ENCODE measurements around the gene PTH2R.
"Not testable (repeated sequence)": the region's sequence is repeated elsewhere in the genome, so short reads cannot be mapped to it uniquely, and the experiment has no call there.

PTH2R gene, protein sequence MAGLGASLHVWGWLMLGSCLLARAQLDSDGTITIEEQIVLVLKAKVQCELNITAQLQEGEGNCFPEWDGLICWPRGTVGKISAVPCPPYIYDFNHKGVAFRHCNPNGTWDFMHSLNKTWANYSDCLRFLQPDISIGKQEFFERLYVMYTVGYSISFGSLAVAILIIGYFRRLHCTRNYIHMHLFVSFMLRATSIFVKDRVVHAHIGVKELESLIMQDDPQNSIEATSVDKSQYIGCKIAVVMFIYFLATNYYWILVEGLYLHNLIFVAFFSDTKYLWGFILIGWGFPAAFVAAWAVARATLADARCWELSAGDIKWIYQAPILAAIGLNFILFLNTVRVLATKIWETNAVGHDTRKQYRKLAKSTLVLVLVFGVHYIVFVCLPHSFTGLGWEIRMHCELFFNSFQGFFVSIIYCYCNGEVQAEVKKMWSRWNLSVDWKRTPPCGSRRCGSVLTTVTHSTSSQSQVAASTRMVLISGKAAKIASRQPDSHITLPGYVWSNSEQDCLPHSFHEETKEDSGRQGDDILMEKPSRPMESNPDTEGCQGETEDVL

DNA sequence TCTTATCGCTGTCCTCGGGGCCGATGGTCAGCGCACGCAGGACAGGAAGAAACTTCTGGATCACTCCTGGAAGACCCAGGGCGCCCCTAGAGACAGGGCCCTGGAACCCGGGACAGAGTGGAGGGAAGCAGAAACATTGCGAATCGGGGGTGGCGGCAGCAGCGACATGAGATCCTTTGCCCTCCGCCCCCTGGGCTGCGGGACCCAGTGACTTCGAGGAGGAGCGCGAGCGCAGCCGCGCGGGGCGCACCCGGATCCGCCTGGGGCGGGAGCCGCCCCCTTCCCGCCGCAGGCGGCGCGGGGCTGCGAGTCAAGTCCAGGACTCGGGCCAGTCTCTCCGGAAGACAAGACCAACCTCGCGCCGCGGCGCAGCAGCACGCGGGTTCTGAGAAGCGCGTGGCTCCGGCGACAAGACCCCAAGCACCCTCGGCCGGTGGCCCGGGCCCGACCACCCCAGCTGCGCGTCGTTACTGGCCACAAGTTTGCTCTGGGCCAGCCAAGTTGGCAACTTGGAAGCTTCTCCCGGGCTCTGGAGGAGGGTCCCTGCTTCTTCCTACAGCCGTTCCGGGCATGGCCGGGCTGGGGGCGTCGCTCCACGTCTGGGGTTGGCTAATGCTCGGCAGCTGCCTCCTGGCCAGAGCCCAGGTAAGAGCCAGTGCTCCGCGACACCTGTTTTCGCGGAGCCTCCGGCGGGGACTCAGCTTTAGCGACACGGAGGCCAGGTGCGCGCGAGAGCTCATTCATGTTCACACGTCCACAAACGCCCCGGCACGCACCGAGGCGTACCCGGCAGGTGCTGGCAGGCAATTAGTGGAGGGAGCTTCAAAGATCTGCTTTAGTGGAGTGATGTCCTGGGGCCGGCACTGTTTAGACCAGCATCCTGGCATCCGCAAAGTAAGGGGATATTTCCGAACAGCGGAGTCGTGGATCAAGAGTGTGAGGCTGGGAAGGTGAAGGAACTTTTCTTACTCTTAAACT, at the start of gene PTH2R:
TSS of gene PTH2R (plus strand) at position 319 of the 978 bp plus-strand sequence. CDS start at position 571, 252 bp downstream.
- in situ Hi-C loops (cut with MboI; ENCODE audit: low sequenced_read_pairs), result no loop called here

DNA sequence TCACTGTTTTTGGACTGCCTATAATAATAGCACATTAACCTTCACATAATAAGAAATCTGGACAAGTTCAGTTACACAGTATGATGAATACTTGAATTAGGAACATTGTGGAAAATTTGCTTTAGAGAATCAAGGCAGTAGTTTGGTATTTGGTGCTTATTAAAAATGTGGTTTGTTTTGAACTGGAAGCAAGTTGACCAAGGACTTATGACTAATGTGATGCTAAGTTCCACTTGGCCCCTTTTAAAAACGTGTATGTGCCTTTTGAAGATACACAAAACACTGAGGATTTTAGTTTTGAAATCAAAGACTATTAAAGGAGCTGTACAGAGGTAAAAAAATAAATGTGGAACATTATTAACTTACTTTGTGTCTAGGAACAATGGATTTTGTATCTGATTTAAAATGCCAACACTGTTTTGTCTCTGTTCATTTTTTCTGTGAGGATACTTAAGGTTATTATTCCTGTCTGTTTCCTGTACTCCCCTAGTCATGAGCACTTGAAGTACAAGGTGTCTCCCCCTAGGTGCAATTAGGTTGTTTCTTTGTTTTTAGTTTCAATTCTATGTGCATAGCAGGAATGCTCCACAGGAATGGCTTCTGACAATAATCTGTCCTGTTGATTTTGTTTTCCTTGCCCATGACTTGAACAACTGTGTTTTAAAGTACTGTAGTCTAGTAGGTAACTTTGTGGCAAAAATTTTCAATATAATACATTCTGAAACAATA, 49.6 kb upstream of the PTH2R start:
- in situ Hi-C loops (cut with MboI; ENCODE audit: low sequenced_read_pairs), result no loop called here

DNA sequence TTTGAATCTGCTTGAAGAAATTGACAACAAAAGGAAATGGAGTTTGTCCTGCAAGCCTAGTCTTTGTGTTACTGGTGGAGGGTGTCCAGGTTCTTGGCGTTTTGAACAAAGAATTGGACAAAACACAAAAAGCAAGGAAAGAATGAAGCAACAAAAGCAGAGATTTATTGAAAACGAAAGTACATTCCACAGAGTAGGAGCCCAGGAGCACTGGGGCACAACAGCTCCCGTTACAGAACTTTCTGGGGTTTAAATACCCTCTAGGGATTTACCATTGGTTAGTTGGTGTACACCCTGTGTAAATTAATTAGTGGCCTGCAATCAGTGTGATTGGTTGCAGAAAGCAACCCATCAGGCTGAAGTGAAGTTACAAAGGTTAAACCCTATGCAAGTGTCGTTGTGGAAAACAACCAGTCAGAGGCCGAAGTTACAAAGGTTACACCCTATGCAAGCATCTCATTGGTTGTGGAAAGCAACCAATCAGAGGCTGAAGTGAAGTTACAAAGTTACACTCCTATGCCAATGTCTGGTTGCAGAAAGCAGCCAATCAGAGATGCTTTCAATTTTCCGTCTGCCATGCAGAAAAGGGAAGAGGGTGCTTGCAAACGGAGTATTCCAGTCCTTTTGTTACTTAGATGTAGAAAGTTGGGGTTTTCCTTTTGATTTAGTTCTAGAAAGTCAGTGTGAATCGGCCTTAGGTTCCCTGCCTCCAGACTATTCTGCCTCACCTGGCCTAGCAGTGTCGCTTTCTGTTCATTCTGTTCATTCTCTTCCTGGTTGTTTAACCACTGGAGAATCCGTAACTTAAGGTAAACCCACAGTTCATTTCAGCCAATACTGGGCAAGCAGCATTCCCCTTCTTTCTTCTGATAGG, 47.6 kb upstream of the PTH2R start:
- in situ Hi-C loops (cut with MboI; ENCODE audit: low sequenced_read_pairs), result no loop called here

DNA sequence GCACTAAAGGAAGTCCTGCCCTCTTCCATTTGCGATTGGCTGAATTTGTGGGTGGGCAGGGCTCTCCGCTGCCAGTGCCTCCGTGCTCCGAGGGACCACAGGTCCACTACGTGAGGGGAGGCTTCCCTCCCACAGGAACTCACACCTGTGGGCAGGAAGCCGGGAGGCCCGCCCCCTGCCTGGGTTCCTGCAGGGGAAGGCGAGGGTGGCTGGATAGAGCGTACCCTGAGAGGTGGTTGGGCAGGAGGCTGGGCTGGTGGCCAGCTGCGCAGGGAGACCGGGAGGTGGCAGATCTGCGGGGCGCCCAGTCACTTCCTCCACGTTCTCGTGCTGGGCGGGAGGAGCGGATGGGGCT, 47.0 kb upstream of the PTH2R start:
- in situ Hi-C loops (cut with MboI; ENCODE audit: low sequenced_read_pairs), result no loop called here

DNA sequence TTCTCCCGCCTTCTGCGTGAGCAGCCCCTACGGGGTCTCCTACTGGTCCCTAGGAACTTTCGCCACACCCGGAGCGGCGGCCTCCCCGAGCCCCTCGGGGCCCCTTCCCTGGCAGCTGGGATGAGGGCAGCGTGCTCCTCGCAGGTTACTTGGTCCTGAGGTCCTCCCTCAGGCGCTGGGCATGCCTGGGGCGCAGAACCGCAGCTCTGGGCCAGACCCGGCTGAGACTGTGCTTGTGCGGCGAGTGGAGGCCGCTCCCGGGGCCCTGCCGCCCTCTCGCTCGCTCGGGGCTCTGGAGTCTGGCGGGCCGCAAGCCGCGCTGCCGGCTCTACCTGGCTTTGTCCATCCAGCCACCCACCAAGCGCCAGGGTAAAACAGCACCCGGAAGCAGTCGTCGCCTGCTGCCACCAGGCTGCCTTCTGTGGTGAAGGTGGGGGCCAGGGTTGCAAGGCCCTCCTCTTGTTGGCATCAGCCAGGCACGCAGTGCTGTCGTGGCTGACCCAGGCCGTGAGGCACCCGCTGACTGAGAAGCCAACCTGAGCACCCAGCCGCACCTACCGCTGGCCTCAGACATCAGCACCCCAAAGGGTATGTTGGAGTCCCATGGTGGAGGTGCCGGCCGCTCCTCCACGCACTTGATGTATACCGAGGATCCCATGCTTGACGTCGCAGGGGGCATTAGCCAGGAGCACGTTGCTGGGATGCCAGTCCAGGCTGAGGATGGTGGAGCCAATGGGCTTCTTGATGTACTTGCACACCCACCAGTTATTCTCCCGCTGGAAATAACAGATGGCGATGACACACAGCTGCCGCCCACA, 46.1 kb upstream of the PTH2R start:
- in situ Hi-C loops (cut with MboI; ENCODE audit: low sequenced_read_pairs), result no loop called here

DNA sequence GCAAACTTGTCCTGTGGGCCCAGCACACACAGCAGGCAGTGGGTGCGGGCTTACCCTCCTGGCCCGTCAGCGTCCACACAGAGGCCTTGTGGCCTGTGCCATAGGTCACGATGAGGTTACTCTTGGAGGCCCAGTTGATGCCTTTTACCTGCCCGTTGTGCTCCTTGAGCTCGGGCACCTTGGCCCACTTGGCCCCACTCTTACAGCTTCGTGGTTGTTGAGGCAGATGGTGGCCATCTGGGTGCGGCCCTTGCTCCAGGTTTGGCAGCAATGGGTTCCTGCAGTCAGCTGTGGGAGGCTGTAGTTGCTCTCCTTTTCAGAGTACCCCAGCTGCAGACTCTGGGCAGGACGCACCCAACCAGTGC, 45.5 kb upstream of the PTH2R start:
- in situ Hi-C loops (cut with MboI; ENCODE audit: low sequenced_read_pairs), result no loop called here

DNA sequence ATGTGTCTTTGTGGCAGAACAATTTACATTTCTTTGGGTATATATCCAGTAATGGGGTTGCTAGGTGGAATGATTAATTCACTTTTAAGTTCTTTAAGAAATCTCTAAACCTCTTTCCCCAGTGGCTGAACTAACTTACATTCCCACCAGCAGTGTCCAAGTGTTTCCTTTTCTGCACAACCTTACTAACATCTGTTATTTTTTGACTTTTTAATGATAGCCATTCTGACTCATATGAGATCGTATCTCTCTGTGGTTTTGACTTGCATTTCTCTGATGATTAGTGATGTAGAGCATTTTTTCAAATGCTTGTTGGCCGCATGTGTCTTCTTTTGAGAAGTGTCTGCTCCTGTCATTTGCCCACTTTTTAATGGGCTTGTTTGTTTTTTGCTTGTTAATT, 43.1 kb upstream of the PTH2R start:
- in situ Hi-C loops (cut with MboI; ENCODE audit: low sequenced_read_pairs), result no loop called here

DNA sequence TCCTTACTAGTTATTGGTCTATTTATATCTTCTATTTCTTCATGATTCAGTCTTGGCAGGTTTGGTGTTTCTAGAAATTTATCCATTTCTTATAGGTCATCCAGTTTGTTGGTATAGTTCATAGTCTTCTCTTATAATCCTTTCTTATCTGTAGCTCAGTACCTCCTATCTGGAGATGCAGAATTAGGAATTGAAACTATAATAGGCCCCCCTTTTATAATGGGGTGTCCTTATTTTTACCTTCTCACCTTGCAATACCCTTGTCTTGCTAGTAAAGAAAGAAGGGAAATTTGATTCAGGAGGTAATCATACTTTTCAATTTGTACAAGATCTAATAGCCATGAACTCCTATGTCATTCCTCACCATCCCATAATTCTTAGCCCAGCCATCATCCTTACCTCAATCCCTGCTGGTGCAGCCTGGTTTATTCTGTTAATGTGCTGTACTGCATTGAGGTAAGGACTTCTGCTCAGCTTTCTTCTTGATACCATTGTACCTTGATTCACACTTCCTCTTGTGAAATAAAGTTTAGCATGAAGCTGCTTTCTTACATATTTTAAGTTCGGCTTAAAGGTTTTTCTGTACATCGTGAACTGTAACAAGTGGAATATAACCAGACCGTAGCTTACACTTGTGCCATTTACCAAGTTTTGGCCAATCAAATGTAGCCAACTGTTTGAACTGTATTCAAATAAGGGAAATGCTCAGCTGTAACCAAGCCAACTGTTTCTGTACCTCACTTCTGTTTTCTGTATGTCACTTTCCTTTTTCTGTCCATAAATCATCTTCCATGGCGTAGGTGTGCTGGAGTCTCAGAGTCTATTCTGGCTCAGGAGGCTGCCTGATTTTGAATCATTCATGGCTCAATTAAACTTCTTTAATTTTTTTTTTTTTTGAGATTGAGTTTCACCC, 40.1 kb upstream of the PTH2R start:
- in situ Hi-C loops (cut with MboI; ENCODE audit: low sequenced_read_pairs), result no loop called here

DNA sequence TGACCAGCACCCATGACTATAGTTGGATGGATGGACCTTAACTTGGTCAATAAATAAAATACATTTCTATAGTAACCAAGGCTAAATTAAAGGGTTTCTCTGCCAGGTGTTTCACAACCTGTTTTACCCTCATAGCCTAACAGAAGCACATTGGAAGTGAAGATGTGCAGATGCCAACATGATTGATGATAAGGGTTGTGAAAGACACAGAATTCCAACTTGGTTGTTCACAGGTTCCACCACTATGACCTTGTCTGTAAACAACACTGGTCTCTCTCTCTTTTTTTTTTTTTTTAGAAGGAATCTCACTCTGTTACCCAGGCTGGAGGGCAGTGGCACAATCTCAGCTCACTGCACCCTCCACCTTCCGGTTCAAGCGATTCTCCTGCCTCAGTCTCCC, 37.5 kb upstream of the PTH2R start:
- in situ Hi-C loops (cut with MboI; ENCODE audit: low sequenced_read_pairs), result no loop called here

DNA sequence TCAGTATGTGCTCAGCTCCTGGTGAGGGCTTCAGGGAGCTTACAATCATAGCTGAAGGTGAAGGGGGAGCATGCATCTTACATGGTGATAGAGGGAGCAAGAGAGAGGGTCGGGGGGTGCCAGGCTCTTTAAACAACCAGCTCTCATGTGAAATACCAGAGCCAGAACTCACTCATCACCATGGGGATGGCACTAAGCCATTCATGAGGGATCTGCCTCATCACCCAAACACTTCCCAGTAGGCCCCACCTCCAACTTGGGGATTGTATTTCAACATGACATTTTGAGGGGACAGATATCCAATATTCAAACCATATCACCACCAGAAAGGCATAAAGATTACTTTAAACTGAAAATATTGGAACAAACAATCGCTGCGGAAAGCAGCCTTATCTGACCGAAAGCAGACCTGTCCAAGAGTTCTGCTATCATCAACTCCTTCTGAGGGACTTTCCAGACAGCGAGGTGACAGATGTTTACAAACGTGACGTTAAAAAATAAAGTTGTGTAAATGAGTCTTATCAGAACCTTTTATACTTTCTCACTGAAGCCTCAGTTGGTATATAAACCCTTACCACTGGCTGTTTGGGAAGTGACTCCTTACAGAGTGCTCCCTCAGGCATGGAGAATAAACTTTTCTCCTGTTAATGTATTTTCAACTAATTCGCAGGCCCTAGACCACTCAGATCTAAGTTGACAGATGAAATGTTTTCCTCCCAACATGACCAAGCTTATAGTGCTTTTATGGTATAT, 35.5 kb upstream of the PTH2R start:
- in situ Hi-C loops (cut with MboI; ENCODE audit: low sequenced_read_pairs), result no loop called here

DNA sequence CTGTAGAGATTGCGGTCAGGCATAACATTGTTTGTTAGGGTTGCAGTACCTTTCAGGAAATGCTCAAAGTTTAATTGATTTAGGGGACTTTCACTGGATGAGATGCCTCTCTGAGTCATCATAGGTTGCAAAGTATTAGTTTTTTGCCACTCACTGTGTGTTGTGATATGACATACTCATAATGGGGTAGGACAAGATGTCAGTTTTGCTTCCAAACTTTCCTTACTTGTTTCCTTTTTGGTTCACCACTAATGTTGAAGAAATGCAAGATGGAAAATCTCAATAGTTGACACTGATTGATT, 35.0 kb upstream of the PTH2R start:
- in situ Hi-C loops (cut with MboI; ENCODE audit: low sequenced_read_pairs), result no loop called here

DNA sequence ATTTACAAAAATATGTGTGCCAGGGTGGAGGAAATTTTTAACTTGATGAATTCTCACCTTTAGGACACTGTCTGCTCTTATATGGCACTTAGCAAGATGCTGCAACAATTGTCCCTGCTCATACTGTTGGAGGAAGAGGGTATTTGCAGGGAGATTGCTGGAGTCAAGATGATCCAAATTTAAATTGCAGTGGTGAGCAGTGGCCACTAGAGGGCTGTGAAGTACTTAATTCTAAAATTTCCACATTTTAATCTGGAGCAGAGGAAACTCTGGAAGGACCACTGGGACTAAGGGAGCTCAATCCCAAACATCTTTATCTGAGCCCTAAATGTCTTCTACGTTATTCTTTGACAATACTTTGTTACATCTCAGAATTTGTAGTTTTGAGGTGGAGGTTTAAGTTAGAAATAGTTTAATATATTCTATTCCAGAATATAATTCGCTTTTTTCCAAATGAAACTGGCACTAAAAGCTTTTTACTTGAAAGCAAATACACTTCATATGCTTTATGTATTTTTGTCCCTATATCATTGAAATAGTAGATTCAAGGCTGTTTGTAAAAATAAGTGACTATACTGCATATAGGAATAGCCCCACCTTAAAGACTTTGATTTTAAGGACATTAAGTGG, 33.0 kb upstream of the PTH2R start:
- in situ Hi-C loops (cut with MboI; ENCODE audit: low sequenced_read_pairs), result no loop called here

DNA sequence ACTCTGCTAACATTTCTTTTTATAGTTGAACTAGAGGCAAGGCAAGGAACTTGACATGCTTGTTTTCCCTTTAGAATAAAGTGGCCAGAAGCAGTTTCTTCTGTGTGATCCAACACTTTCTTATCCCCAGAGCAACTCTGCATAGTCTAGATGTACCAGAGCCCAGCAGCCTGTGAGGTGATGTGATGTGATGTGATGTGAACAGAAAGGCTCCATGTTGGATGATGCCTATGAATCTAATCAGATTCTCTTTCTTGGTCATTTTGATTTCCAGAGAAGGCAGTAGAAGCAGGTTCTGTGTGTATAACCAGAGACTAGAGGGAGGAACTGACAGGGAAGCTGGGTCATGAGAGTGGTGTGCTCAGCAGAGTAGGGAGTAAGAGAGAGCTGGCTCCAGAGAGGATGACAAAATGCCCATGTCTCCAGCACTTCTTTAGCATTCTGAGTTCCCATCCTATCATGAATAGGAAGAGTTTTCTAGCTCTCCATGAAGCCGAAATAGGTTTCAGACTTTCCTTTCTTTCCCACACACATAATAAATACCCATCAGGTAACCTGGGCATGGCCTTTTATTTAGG, 31.0 kb upstream of the PTH2R start:
- in situ Hi-C loops (cut with MboI; ENCODE audit: low sequenced_read_pairs), result no loop called here

DNA sequence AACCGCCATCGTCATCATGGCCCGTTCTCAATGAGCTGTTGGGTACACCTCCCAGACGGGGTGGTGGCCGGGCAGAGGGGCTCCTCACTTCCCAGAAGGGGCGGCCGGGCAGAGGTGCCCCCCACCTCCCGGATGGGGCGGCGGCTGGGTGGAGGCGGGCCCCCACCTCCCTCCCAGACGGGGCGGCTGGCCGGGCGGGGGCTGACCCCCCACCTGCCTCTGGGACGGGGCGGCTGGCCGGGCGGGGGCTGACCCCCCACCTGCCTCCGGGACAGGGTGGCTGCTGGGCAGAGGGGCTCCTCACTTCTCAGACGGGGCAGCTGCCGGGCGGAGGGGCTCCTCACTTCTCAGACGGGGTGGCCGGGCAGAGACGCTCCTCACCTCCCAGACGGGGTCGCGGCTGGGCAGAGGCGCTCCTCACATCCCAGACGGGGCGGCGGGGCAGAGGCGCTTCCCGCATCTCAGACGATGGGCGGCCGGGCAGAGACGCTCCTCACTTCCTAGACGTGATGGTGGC, 29.2 kb upstream of the PTH2R start:
- in situ Hi-C loops (cut with MboI; ENCODE audit: low sequenced_read_pairs), result not testable (repeated sequence)

DNA sequence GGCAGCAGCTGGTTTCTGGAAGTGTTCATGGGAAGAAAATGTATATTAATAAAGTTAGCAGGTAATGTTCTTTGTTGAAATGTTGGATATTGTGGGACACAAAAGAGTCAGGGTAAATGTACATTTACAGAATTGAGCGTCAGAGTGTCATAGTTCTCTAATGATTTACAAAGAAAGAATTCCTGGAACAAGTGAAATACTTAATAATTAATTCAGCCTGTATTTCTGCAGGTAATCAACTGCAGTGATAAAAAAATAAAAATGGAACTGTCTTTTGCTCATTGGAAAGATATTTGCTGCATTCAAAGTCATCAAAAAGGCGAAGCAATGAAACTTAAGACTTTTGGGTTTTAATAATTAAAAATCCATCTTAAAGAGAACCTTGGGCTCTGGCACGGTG, 27.4 kb upstream of the PTH2R start:
- in situ Hi-C loops (cut with MboI; ENCODE audit: low sequenced_read_pairs), result no loop called here

DNA sequence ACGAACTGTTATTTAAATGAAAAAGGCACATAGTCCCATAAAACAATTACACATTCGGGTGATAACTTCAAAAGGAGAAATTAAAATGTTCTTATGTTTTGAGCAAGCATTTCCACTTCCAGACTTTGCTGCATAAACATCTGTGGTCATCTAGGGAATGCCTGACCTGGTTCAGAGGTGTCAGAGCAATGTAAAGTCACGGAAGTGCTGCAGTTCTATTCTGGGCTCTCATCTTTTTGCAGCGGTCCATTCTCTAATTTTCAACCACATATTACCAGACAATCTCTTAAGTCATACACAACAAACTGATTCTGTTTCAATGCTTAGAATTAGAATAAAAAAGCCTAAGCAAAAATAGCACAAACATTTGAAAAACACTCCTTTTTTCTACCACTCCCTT, 22.0 kb upstream of the PTH2R start:
- in situ Hi-C loops (cut with MboI; ENCODE audit: low sequenced_read_pairs), result no loop called here

DNA sequence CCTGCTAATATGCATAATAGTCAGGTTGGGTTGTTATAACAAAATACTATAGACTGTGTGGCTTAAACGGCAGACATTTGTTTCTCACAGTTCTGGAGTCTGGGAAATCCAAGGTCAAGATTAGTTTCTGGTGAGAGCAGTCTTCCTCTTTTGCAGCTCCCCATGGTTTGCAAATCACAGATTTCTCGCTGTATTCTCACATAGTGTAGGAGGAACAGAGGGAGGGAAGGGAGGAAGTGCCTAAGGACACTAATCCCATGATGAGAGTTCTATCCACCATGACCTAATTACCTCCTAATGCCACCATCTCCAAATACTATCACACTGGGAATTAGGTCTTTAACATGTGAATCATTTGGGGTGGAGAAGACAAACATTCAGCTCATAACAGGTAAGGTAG, 20.1 kb upstream of the PTH2R start:
- in situ Hi-C loops (cut with MboI; ENCODE audit: low sequenced_read_pairs), result no loop called here
